Suprapubic skin (tissue), 3 donors: ENCODE measurements around the gene MTIF2.

Experiments
- CTCF ChIP-seq, 2 donors: fragments of 200-600 bp in 1 of 2; fragments of 450-650 bp in 1 of 2; sonication (generic) in 1 of 2; IDR thresholded peaks; one replicate each; pipeline ENCODE4 v1.5.1; 2016 to 2019; ENCODE audit warnings: antibody characterized with exemption in 2 of 2, mild to moderate bottlenecking in 1 of 2, moderate library complexity in 1 of 2
- POLR2A ChIP-seq, 2 donors: fragments of 450-650 bp; IDR thresholded peaks; one replicate each; pipeline ENCODE4 v1.6.1; 2017; ENCODE audit warnings: antibody characterized with exemption in 2 of 2, mild to moderate bottlenecking in 2 of 2, moderate library complexity in 2 of 2

GRCh38 chr2:55314985-55315384, 46.0 kb upstream of the MTIF2 start:
- no peak for TF ChIP-seq POLR2A (IDR thresholded peaks at IDR 0.05)
- no peak for TF ChIP-seq CTCF (IDR thresholded peaks at IDR 0.05)
